Right cardiac atrium (tissue), 5 donors: ENCODE measurements around the gene AIF1L. TPM values are rescaled to one million over a fixed set of nuclear protein-coding genes. Genes with fewer than 3 reads are reported as not detected.
"Not testable (repeated sequence)": the region's sequence is repeated elsewhere in the genome, so short reads cannot be mapped to it uniquely, and the experiment has no call there.

Source experiments
- ATAC-seq, 2 donors: fragments of 200-7000 bp; cut with Tn5 transposase; one replicate each; pipeline versions ENCODE4 v1.8.0 to v1.9.1; 2020; ENCODE audit warnings: moderate library complexity in 2 of 2, mild to moderate bottlenecking in 1 of 2
- DNase-seq, 3 donors: peaks; one replicate each; pipeline ENCODE4 v3.0.0-alpha.2; 2020
- H3K27ac ChIP-seq: one replicate; pipeline ENCODE4 v1.5.1; 2013; ENCODE audit warnings: mild to moderate bottlenecking, low read length, control low read depth, moderate library complexity
- H3K27me3 ChIP-seq: one replicate; pipeline ENCODE4 v1.6.1; 2013; ENCODE audit not compliant: control insufficient read depth, insufficient read depth
- H3K4me1 ChIP-seq: one replicate; pipeline ENCODE4 v1.6.1; 2013; ENCODE audit warnings: low read length; ENCODE audit not compliant: control insufficient read depth, insufficient read depth
- H3K4me3 ChIP-seq: one replicate; pipeline ENCODE4 v1.5.1; 2013; ENCODE audit warnings: low read length, control low read depth
- H3K9me3 ChIP-seq: one replicate; pipeline ENCODE4 v1.6.1; 2013; ENCODE audit warnings: low read length; ENCODE audit not compliant: control insufficient read depth
- WGBS: extraction: QIAGEN DNeasy Blood & Tissue Kit; methylation state at CpG from one replicate; pipeline ENCODE4 v1.1.7; 2013; 5-methylcytosine and 5-hydroxymethylcytosine counted together
- intact Hi-C, 4 donors: fragments of 100-400 bp; cut with DNase I; formaldehyde crosslinking; loops; one replicate each; pipeline versions ENCODE4 v1.11.0 to v1.14.0; 2022 to 2023
- polyA plus RNA-seq: library from polyadenylated mRNA; stranded (reverse); fragments of 200-250 nt; gene quantifications from one replicate; pipeline ENCODE4 v1.2.3, GENCODE V29; 2013
- total RNA-seq, 4 donors: library from RNA; stranded (reverse); fragmentation: NEBNext Ultra II Directional; extraction: Animal tissue kit (Norgen Biotek cat#: 25700); gene quantifications; one replicate each; pipeline ENCODE4 v1.2.1, GENCODE V29; 2021
- donor health status: healthy with polysubstance abuse.
- donor health status: DM: no; HTN: yes; CAD: no.
- donor health status: DM: no; HTN: no; CAD: no.
- donor health status: DM: no; HTN: yes; CAD: no; lungs with severe emphysema.
- donor health status: DM: yes; HTN: yes; CAD: no.

AIF1L gene
- total and polyA plus RNA-seq, 5 donors = 6.9 to 22.7 (median 15.7) TPM

- Histone ChIP-seq H3K9me3 (no peaks in the 10 kb centered on the region), H3K27me3 (no peaks in the 10 kb centered on the region), H3K4me3 (no peak overlapping the region), H3K4me1 (no peaks in the 10 kb centered on the region), H3K27ac (no peak overlapping the region)
- DNase-seq (no peak), ATAC-seq (no peak)
- intact Hi-C loops = no loop called here
- WGBS = 81% methylated on average over 7 of the region's 7 CpGs
Observed at GRCh38 chr9:131148966-131149687, 52.8 kb downstream of the AIF1L start.

DNA sequence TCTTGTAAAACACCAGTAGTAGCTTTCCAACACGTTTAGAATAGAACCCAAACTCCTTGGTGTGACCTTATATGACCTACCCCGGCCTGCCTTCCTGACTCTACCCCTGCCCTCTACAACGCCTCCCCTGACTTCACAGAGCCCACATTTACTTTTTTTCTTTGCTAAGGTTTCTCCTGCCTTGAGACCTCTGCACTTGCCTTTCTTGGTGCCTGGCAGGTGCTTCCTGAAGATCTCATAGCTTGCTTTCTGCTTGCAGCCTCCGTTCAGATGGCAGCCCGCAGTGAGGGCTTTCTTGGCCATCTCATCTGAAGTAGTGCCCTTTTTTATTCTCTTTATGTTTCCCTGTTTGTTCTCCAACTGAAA, 53.3 kb downstream of the AIF1L start:
- no peaks in the 10 kb centered on the region for H3K9me3 ChIP-seq
- no peaks in the 10 kb centered on the region for H3K4me1 ChIP-seq
- H3K4me3 ChIP-seq = no peak overlapping the region
- DNase-seq = no peak
- no peak for ATAC-seq
- no peak overlapping the region for H3K27ac ChIP-seq
- no peaks in the 10 kb centered on the region for H3K27me3 ChIP-seq
- WGBS = 70% methylated on average over 5 of the region's 5 CpGs
- intact Hi-C loops = no loop called here

DNA sequence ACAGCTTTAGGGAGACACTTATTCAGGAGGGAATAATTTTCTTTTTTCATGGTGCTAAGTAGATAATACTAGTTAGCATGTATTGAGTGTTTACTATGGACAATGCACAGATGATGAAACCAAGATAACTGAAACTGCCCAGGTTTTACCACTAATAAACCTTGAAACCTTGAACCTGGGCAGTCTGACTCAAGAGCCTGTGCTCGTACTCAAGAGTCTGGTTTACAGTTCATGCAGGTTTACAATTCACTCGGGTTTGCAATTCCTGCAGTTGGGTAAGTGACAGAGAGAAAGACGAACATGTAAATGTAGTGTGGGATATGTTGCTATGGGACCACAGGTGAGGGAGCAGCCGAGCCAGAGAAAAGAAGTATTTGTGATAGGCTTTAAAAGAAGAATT, 57.3 kb downstream of the AIF1L start:
- H3K27me3 ChIP-seq = no peaks in the 10 kb centered on the region
- no peaks in the 10 kb centered on the region for H3K9me3 ChIP-seq
- 94% methylated on average over 4 of the region's 4 CpGs for WGBS
- no peak overlapping the region for H3K4me3 ChIP-seq
- no peak overlapping the region for H3K27ac ChIP-seq
- DNase-seq = no peak
- H3K4me1 ChIP-seq = no peaks in the 10 kb centered on the region
- intact Hi-C loops = no loop called here
- ATAC-seq = no peak

GRCh38 chr9:131158673-131159072, 62.3 kb downstream of the AIF1L start:
- H3K27ac ChIP-seq, H3K4me1 ChIP-seq, H3K27me3 ChIP-seq, DNase-seq, ATAC-seq, H3K9me3 ChIP-seq, H3K4me3 ChIP-seq, intact Hi-C loops: not testable (repeated sequence)
- 68% methylated on average over 1 of the region's 1 CpG for WGBS

GRCh38 chr9:131160416-131161112, 64.2 kb downstream of the AIF1L start:
- Histone ChIP-seq H3K27me3 (no peaks in the 10 kb centered on the region), H3K27ac (no peak overlapping the region), H3K4me1 (no peaks in the 10 kb centered on the region), H3K4me3 (no peak overlapping the region), H3K9me3 (no peaks in the 10 kb centered on the region)
- intact Hi-C loops = no loop called here
- WGBS = 96% methylated on average over 1 of the region's 1 CpG
- DNase-seq (no peak), ATAC-seq (no peak)

GRCh38 chr9:131161585-131161984, 65.3 kb downstream of the AIF1L start:
- Histone ChIP-seq H3K9me3 (no peaks in the 10 kb centered on the region), H3K4me3 (no peak overlapping the region), H3K27ac (no peak overlapping the region), H3K27me3 (no peaks in the 10 kb centered on the region), H3K4me1 (no peaks in the 10 kb centered on the region)
- intact Hi-C loops = no loop called here
- WGBS = 91% methylated on average over 6 of the region's 6 CpGs
- DNase-seq (no peak), ATAC-seq (no peak)

- Histone ChIP-seq H3K4me3 (no peak overlapping the region), H3K27ac (no peak overlapping the region), H3K27me3 (no peaks in the 10 kb centered on the region), H3K4me1 (no peaks in the 10 kb centered on the region), H3K9me3 (no peaks in the 10 kb centered on the region)
- WGBS = 91% methylated on average over 4 of the region's 4 CpGs
- DNase-seq (no peak), ATAC-seq (no peak)
- intact Hi-C loops = no loop called here
Observed at GRCh38 chr9:131162886-131163285, 66.6 kb downstream of the AIF1L start.

DNA sequence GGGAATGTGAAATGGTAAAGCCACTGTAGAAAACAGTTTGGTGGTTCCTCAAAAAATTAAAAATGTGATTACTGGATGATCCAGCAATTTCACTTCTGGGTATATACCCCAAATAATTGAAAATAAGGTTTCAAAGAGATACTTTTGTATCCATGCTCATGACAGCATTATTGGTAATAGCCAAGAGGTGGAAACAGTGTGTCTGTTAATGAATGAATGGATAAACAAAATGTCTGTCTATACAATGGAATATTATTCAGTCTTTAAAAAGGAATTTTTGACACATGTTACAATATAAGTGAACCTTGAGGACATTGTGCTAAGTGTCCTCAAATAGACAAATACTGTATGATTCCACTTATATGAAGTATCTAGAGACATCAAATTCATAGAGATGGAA, 69.2 kb downstream of the AIF1L start:
- intact Hi-C loops = no loop called here
- ATAC-seq (no peak), DNase-seq (no peak)
- no peaks in the 10 kb centered on the region for H3K27me3 ChIP-seq
- no peaks in the 10 kb centered on the region for H3K4me1 ChIP-seq
- no peaks in the 10 kb centered on the region for H3K9me3 ChIP-seq
- H3K4me3 ChIP-seq = no peak overlapping the region
- H3K27ac ChIP-seq = no peak overlapping the region

DNA sequence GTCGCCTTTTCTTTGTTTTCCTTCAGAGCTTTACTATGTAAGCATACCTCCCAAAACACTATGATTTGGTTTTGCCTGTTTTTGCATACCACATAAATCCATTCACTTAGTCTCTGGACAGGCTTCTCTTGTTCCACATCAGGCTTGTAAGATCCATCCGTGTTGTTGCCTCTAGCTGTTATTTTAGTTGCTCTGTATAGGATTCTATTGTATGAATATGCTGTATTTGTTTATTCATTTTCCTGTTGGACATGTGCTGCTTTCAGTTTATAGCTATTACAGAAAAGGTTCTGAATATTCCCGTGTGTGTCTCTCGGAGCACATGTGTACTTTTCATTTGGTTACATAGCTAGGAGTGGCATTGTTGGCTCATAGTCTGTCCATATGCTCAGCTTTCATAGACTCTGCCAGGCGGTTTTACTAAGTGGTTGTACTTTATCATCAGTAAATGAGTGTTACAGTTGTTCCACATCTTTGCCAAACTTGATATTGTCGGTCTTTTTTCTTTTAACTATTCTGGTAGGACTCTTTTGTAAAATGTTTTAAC, 70.9 kb downstream of the AIF1L start:
- Histone ChIP-seq H3K4me3 (no peak overlapping the region), H3K4me1 (no peaks in the 10 kb centered on the region), H3K27ac (no peak overlapping the region), H3K27me3 (no peaks in the 10 kb centered on the region), H3K9me3 (no peaks in the 10 kb centered on the region)
- intact Hi-C loops = no loop called here
- peak; percentile 31 to 63 for ATAC-seq
- no peak for DNase-seq
- 37% methylated on average over 6 of the region's 6 CpGs for WGBS

GRCh38 chr9:131167936-131168335, 71.6 kb downstream of the AIF1L start:
- H3K27me3 ChIP-seq = no peaks in the 10 kb centered on the region
- 84% methylated on average over 4 of the region's 4 CpGs for WGBS
- intact Hi-C loops = no loop called here
- no peak overlapping the region for H3K4me3 ChIP-seq
- no peaks in the 10 kb centered on the region for H3K9me3 ChIP-seq
- DNase-seq = no peak
- no peak overlapping the region for H3K27ac ChIP-seq
- ATAC-seq = no peak
- H3K4me1 ChIP-seq = no peaks in the 10 kb centered on the region

GRCh38 chr9:131169563-131170240, 73.4 kb downstream of the AIF1L start:
- Histone ChIP-seq H3K4me3 (no peak overlapping the region), H3K4me1 (no peaks in the 10 kb centered on the region), H3K27me3 (no peaks in the 10 kb centered on the region), H3K27ac (no peak overlapping the region), H3K9me3 (no peaks in the 10 kb centered on the region)
- WGBS = 88% methylated on average over 7 of the region's 7 CpGs
- intact Hi-C loops = loop anchor here in 1 of 4 donors (10.0 kb wide), 1 partner anchor 105 kb away; the partner anchor contains the start of gene FAM78A
- ATAC-seq (no peak), DNase-seq (no peak)
